Fibroblast of skin of left biceps (primary cell): ENCODE results near the gene ARPC4.
A peak's percentile ranks its signal among the peaks of the same experiment; 100 is the strongest.
"Not testable (repeated sequence)": the region's sequence is repeated elsewhere in the genome, so short reads cannot be mapped to it uniquely, and the experiment has no call there.

Source experiments
- DNase-seq, 2 experiments: peaks; one replicate each; pipeline ENCODE4 v3.0.0-alpha.2; 2013; ENCODE audit warnings: low read depth in 2 of 2

Gene ARPC4

DNA sequence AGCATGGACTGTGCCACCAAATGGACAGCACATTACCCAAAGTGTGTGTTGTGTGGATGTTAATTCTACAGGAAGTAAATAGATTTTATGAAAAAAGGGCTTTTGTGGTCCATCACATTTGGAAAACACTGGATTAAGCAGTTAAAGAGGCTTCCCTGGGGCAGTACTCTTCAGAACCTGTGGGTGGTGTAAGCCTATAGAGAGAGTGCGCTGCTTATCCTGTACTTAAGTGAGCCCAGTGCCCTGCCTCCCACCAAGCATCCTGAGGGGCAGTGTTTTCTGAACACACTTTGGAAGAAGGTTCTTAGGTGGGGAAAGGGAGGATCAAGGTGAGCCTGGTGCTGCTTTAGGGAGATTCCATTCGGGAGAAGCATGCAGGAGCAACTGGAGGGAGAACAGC lies 28.1 kb downstream of the ARPC4 start:
- no peak for DNase-seq

DNA sequence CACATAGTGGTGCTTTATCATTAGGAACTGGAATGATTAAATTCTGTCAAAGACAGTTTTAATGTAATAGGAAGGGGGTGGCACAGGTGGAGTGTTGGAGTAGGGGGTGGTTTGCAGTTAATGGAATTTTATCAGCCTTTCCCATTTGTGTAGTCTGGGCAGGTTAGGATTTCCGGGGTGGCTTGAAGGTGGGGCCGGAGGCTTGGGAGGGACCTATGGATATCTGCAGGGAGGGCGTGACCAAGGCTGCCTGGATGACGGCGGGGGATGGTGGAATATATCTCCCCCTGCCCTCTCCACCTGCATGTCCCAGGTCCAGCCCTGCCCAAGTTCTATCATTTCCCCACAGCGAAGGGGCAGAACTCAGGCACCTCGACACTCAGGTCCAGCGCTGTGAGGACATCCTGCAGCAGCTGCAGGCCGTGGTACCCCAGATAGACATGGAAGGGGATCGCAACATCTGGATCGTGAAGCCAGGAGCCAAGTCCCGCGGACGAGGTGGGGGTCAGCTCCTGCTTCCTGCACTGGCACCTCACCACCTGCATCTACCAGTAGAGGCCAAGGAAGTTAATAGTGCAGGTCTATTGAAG lies 32.7 kb downstream of the ARPC4 start:
- no peak for DNase-seq

DNA sequence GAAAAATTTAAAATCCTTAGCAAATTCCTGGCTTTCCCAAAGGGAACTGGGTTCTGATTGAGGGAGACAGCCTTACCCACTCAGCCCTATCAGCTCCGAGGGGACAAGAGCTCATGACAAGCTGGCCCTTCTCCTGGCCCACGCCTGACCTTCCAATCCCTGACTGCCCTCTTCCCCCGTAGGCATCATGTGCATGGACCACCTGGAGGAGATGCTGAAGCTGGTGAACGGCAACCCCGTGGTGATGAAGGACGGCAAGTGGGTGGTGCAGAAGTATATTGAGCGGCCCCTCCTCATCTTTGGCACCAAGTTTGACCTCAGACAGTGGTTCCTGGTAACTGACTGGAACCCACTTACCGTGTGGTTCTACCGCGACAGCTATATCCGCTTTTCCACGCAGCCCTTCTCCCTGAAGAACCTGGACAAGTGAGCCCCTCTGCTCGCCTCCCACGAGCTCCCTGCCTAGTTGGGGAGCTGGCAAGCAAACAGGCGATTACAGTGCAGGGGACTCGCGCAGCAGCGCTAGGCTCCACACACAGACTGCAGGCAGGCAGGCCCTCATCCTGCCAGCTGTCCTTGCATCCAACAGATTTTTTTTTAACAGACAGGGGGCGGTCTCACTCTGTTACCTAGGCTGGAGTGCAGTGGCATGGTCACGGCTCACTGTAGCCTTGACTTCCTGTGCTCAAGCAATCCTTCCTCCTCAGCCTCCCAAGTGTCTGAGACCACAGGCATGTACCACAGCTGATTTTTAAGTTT lies 34.1 kb downstream of the ARPC4 start:
- DNase-seq: no peak

DNA sequence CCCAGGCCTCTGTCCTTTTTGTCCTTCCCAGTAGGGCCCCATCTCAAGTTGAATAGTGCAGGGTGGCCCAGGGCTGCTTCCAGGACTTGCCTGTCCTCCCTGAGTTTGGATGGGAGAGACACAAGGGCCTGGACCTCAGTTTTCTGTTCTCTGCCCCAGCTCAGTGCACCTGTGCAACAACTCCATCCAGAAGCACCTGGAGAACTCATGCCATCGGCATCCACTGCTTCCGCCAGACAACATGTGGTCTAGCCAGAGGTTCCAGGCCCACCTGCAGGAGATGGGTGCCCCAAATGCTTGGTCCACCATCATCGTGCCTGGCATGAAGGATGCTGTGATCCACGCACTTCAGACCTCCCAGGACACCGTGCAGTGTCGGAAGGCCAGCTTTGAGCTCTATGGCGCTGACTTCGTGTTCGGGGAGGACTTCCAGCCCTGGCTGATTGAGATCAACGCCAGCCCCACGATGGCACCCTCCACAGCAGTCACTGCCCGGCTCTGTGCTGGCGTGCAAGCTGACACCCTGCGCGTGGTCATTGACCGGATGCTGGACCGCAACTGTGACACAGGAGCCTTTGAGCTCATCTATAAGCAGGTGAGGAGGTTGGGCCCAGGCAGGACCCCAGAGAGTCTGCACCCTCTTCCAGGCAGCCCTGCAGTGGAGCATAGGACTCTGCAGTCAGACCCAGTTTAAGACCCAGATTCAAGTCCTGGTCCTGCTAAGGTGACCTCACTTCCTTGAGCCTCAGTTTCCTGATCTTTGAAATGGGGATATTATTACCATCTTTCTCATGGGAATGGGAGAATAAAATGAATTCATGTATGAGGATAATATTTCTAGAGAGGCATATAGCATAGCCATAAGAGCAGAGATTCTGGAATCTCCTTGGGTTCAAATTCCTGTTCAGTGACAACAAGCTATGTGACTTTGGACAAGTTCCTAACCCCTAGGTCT lies 36.2 kb downstream of the ARPC4 start:
- DNase-seq: no peak

DNA sequence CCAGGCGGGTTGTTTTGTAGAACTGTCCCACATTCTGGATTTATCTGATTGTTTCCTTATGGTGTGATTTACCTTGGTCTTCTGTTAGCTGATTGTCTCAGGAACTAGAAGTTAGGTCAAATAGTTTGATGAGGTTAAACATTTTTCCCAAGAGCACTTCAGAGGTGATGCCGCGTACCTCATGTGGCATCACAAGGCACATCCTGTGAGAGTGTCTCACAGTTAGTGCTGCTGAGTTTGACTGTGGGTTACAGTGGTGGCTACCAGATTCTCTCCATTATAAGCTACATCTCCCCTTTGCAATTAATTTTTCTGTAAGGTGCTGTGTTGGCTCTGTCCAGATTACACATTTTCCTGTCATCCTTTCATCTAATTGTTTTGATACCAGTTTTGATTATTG lies 38.4 kb downstream of the ARPC4 start:
- DNase-seq: no peak

DNA sequence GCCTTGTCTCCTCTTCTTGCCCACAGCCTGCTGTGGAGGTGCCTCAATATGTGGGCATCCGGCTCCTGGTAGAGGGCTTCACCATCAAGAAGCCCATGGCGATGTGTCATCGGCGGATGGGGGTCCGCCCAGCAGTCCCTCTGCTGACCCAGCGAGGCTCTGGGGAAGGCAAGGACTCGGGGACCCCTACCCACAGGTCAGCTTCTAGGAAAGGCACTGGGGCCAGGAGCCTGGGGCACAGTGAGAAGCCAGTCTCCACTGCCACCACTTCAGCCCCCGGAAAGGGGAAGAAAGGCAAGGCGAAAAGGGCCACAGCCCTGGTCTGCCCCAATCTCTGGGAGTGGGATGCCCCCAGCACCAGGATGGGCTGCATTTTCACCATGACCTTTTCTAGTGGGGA lies 40.2 kb downstream of the ARPC4 start:
- no peak for DNase-seq

DNA sequence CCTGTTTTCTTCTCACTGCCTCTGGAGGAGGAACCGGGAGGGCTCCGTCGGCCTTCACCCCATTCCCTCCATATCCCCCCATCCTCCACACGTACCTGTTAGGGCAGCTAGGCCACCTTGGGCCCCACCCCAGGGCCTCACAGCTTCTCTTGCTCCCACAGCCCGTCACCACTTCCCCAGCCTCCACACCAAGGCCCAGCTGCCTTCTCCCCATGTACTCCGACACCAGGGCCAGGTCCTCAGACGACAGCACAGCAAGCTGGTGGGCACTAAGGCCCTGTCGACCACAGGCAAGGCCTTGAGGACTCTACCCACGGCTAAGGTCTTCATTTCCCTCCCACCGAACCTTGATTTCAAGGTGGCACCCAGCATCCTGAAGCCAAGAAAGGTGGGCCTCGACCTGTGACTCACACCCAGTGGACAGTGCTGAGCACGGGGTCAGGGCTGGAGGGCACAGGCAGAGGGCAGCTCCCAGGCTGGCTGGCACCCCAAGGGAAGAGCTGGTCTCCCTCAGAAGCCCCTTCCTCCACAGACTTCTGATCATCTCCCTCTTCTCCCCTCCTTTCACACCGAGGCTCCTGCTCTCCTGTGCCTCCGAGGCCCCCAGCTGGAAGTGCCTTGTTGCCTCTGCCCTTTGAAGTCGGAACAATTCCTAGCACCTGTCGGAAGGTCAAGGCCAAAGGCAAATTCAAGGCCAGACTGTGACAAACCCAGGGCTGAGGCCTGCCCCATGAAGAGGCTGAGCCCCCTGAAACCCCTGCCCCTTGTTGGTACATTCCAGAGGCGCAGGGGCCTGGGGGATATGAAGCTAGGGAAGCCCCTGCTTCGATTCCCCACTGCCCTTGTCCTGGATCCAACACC lies 41.9 kb downstream of the ARPC4 start:
- no peak for DNase-seq

DNA sequence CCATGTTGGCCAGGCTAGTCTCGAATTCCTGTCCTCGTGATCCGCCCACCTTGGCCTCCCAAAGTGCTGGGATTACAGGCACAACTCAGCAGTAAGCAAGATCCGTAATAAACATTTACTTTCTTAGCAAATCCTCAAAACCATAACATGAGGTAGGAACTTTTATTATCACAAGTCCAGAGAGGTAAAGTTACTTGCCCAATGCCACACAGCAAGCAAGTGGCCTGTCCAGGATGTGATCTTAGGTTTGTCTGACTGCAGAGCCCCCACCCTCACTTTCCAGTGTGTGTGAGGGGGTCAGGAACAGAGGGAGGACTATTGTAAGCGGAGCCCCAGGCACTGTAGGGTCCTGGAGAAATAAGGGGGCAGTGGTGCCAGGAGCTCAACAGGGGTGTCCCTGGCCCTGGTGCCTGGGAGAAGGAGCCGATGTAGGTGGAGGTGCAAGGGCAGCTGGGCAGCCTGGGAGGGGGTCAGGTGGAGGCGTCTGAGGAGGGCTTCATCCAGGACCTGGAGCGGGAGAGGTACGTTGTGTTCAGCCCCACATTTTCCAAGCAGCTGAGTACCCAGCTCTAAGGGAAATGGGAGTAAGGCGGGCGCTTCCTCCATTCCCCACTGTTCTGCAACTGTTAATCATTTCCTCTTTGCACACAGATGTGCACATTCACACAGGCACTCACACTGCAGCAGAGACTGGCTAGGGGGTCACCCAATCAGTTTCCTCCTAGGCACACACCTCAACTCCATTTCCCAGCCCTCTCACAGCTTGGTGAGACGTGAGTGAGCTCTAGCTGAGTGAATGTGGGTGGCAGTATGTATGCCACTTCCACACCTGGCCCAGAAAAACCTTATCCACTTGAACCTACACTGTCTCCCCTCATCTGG lies 45.1 kb downstream of the ARPC4 start:
- no peak for DNase-seq

DNA sequence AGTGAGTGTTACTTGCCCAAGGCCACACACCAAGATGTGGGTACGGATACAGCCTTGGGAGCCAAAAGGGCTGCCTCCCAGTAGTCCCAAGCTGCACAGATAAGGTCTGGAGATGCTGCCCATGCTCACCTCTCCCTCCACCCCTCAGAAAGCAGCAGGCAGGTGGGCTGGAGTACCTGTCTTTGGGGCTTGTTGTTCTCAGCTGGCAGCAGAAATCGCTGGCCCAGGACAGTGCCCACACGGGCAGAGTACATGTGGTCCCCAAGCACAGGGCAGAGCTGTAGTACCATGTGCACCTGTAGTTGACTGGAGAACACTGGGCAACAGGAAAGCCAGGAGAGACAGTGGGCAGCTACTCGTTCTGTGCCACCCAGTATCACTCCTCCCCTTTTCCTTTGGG lies 46.0 kb downstream of the ARPC4 start:
- DNase-seq: no peak

DNA sequence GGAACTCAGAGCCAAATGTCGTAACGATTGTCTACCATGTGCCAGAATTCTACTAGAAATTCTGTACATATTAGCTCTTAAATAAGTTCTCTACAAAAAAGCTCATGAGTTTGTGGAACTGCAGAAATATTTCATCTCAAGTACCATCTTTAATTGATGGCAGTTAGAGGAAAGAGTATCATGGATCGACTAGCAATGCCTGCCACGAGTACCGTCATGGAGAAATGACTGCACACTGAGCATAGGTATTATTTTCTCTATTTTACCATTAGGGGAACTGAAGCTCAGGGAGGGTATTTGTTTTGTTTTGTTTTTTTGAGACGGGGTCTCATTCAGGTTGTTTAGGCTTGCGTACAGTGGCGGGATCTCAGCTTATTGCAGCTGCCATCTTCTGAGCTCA lies 48.1 kb downstream of the ARPC4 start:
- no peak for DNase-seq

DNA sequence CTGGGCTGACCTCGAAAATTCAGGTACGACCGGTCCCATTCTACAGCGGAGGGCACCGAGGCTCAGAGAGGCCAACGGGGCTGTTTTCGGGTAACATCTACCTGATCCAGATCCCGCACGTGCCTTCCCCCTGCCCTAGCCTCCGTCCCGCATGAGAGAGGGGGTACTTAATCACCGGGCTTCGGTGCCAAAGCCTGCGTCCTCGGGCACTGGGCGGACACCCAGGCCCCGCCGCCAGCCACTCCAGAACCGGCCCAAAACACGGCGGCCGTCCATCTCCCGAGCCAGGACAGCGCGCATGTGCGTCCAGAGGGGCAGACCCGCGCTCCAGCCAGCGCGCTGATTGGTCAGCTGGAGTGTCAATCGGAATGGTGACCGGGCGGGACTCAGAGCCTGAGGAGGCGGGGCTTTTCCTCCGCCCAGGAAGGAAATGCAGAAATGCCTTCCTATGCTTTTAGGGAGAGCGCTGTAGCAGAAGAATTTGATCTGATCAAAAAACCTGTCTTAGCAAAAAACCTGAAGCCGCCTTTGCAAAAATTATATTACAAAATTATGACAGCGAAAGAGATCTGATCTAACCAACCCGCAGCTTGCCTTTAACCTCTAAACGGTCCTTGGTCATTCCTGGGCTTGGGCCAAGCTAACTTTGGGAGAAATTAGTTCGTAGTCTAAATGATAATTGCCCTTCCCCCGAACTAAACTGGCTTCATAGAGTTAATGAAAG lies 51.0 kb downstream of the ARPC4 start, which contains the start of gene RPUSD3:
RPUSD3 (minus strand) TSS at position 294 of the 724 bp plus-strand sequence; CDS start at position 276, 18 bp downstream.
- DNase-seq: peak; percentile 89 to 90

DNA sequence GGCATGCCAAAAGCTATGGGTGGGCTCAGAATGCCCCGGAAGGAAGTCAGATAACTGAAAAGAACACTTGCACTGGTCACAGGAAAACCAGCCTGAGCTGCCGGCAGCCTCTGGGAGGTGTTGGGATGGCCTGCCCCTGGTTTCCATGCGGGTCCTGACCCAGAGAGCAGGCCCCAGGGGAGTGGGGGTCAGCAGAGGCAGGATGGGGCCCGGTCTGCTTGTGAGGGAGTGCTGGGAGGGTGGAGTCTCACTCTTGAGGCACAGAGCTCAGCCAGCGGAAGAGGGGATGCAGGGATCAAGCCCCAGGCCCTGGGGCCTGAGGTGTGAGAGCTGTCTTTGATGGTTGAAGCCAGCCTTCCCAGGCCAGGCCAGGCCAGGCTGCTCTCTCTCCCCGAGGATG lies 53.3 kb downstream of the ARPC4 start:
- no peak for DNase-seq

DNA sequence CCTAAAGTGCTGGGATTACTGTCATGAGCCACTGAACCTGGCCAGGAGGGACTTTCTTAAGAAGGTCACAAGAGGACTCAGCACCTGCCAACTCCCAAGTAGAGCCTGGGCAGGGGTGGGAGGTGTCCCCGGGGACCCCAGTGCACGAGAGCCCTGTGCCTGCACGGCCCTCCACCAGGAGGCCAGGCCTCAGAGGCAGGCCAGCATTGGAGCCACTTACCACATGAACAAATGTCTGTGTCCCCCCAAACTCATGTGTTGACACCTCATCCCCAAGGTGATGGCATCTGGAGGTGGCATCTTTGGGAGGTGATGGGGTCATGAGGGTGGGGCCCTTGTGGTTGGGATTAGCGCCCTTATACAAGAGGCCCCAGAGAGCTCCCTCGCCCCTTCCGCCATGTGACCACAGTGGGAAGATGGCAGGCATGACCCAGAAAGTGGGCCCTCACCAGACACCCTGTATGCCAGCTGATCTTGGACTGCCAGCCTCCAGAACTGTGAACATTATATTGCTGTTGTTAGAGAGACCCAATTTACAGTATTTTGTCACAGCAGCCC lies 54.1 kb downstream of the ARPC4 start:
- DNase-seq: no peak

DNA sequence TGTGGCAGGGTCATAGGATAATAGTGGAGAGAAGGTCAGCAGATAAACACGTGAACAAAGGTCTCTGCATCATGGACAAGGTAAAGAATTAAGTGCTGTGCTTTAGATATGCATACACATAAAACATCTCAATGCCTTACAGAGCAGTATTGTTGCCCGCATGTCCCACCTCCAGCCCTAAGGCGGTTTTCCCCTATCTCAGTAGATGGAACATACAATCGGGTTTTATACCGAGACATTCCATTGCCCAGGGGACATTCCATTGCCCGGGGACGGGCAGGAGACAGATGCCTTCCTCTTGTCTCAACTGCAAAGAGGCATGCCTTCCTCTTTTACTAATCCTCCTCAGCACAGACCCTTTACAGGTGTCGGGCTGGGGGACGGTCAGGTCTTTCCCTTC lies 55.0 kb downstream of the ARPC4 start:
- not testable (repeated sequence) for DNase-seq

DNA sequence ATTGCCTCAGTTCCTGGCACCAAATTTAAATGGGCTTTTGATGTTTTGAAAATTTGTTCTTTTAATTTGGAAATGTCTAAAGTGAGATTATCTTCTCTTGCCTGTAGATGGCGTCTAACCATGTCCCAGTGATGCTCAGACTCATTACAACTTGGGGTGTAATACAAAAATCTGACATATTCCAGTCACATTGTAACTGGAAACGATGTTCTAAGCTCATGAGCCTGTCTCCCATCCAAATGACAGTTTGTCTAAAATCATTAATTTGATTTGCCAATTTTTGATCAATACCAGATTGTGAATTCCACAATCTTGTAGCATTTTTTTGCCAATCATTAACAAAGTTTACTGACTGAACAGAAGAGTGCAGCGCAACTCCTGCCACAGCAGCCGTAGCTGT lies 56.0 kb downstream of the ARPC4 start:
- DNase-seq: not testable (repeated sequence)

DNA sequence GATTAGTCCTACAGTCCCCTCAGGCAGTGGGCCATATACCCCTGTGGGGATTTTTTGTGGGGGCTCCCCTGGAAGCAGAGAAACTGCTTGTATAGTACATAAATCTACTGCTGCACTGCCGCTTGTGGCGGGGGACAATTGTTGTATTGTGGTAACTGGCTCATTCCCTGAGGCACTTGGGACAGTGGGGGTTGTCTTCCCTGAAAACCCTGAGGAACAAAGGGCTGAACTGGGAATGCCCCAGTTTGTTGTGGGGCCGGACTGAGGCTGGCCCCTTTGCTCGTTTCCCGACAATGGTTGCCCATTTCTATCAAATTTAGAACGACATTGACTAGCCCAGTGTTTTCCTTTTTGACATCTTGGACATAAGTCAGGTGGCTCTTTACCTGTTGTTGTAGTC lies 58.5 kb downstream of the ARPC4 start:
- not testable (repeated sequence) for DNase-seq

DNA sequence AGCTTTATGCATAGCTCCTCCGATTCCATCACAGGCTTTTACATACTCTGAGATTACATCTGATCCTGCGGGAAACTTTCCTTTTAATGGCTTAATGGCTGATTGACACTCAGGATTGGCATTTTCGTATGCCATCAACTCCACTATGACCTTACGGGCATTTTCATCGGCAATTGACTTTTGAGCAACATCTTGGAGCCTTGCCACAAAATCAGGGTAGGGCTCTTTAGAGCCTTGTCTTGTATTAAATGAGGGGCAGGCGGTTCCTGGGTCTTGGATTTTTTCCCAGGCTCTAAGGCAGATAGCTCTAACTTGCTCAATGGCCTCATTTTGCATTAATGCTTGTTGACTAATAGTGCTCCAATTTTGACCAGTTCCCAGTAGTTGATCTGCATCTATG lies 59.0 kb downstream of the ARPC4 start:
- not testable (repeated sequence) for DNase-seq

DNA sequence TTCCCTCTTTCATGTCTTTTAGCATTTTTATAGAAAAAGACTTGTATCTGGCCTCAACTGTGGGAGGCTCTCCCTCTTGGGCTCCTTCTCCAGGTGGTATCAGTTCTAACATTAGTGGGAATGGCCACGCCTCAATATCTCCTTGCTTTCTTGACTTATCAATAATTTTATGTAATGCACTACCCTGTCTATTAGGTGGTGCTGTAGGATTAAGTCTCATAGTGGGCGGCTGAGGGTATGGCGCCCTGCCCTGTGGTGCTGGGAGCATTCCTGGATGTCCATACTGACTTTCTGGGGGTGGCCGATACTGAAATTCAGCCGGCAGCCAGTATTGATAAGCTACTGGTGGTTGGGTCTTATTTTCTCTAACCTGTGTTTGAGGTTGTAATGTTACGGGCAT lies 59.6 kb downstream of the ARPC4 start:
- no peak for DNase-seq

DNA sequence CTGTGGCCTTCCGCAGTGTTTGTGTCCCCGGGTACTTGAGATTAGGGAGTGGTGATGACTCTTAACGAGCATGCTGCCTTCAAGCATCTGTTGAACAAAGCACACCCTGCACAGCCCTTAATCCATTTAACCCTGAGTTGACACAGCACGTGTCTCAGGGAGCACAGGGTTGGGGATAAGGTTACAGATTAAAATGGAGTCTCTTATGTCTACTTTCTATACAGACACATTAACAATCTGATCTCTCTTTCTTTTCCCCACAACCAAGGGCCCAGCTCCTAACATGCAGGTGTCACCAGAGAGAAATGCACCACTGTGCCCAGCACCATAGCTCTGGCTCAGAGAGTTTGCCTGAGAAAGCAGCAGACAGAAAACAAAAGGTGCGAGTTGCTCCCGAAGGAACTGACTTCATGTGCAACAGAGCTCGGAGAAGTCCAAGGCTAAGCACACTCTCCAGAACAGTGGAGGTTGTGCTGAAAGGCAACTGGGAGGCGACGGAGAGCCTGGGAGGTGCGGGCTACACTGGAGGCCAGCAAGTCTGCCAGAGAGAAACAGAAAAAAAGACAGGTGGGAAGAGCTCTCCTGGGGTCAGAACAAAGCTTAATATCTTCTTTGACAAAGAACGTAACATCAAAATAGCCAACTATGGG lies 61.5 kb downstream of the ARPC4 start:
- not testable (repeated sequence) for DNase-seq
